NCI-H524 (cell line): ENCODE data around the gene ACAP3.
"Not testable (repeated sequence)": the region's sequence is repeated elsewhere in the genome, so short reads cannot be mapped to it uniquely, and the experiment has no call there.

Experiments used
- DNase-seq, 2 experiments: peaks; one replicate each; lab custom pipeline; 2025; lab: John Stamatoyannopoulos, UW

ACAP3 gene

GRCh38 chr1:1330366-1331067 lies 22.8 kb upstream of the ACAP3 start:
- DNase-seq = no peak

- no peak for DNase-seq
Observed at GRCh38 chr1:1329304-1330210, 21.8 kb upstream of the ACAP3 start.

- DNase-seq = no peak
Observed at GRCh38 chr1:1328254-1328653, 20.5 kb upstream of the ACAP3 start.

- no peak for DNase-seq
Observed at GRCh38 chr1:1327291-1327690, 19.6 kb upstream of the ACAP3 start.

GRCh38 chr1:1326075-1326605 lies 18.4 kb upstream of the ACAP3 start:
- DNase-seq = no peak

GRCh38 chr1:1325288-1326074 lies 17.8 kb upstream of the ACAP3 start:
- no peak for DNase-seq

GRCh38 chr1:1324524-1325287 lies 17.0 kb upstream of the ACAP3 start, which contains the start of the genes CPTP and INTS11:
Gene CPTP (plus strand): TSS chr1:1324802. CDS start chr1:1326911, 2,109 bp downstream.
Gene INTS11 (minus strand): TSS chr1:1324660. CDS start chr1:1324608, 52 bp downstream.
- peak; percentile 70 to 85 for DNase-seq

- no peak for DNase-seq
Observed at GRCh38 chr1:1324084-1324523, 16.4 kb upstream of the ACAP3 start.

GRCh38 chr1:1322952-1323351 lies 15.2 kb upstream of the ACAP3 start:
- no peak for DNase-seq

- DNase-seq = no peak
Observed at GRCh38 chr1:1322418-1322817, 14.7 kb upstream of the ACAP3 start.

- DNase-seq = no peak
Observed at GRCh38 chr1:1321477-1321876, 13.7 kb upstream of the ACAP3 start.

GRCh38 chr1:1320666-1321448 lies 13.1 kb upstream of the ACAP3 start:
- DNase-seq = no peak

- no peak for DNase-seq
Observed at GRCh38 chr1:1319646-1319941, 11.9 kb upstream of the ACAP3 start.

- DNase-seq = no peak
Observed at GRCh38 chr1:1318777-1319645, 11.3 kb upstream of the ACAP3 start.

GRCh38 chr1:1318131-1318652 lies 10.5 kb upstream of the ACAP3 start:
- DNase-seq = peak in 1 of 2 experiments; percentile 56

- no peak for DNase-seq
Observed at GRCh38 chr1:1317420-1317819, 9.7 kb upstream of the ACAP3 start.

GRCh38 chr1:1316199-1316598 lies 8.5 kb upstream of the ACAP3 start:
- DNase-seq = not testable (repeated sequence)

- no peak for DNase-seq
Observed at GRCh38 chr1:1315435-1315954, 7.8 kb upstream of the ACAP3 start.
